Heart left ventricle (tissue), 13 donors: ENCODE results near the gene CCL1.

Source experiments
- POLR2A ChIP-seq, 2 donors: fragments of 450-650 bp; IDR thresholded peaks; one replicate each; pipeline ENCODE4 v1.6.1; 2017; ENCODE audit warnings: antibody characterized with exemption in 2 of 2, mild to moderate bottlenecking in 2 of 2, moderate library complexity in 2 of 2
- TF ChIP-seq, protein P1 (sequence below), 12 donors: fragments of 200-600 bp; sonication (generic) in 4 of 12; IDR thresholded peaks; one replicate each; pipeline versions ENCODE4 v1.5.0 to v1.8.0; 2018 to 2022; ENCODE audit warnings: antibody characterized with exemption in 12 of 12, mild to moderate bottlenecking in 5 of 12
- donor health status: ischemic (EF 13 %, LVEDD 7.1; RV severe dilation, severe dysfunction).
- donor health status: DM: no; HTN: yes; CAD: no.
- donor health status: DM: no; HTN: no; CAD: no.
- donor health status: ischemic (EF 25% LVEDD 6.9; RV normal size, moderate dysfunction).
- donor health status: ischemic (EF 25% LVEDD 5.7; RV mildly dilated, moderate dysfunction).
- donor health status: ischemic (EF 35%, LVEDD 5.7; RV mildly dilated, moderate dysfunction).
- donor health status: nonischemic (EF 11% LVEDD 7.7; RV severe dilation, severe dysfunction).
- donor health status: DM: yes; HTN: yes; CAD: no.
- donor health status: PGD.
- donor health status: ischemic (EF 29% LVEDD 5.4; RV normal size, mild dysfunction).
- donor health status: nonischemic (EF 23%, LVEDD 6.1; RV moderate dilation, normal function).

DNA sequence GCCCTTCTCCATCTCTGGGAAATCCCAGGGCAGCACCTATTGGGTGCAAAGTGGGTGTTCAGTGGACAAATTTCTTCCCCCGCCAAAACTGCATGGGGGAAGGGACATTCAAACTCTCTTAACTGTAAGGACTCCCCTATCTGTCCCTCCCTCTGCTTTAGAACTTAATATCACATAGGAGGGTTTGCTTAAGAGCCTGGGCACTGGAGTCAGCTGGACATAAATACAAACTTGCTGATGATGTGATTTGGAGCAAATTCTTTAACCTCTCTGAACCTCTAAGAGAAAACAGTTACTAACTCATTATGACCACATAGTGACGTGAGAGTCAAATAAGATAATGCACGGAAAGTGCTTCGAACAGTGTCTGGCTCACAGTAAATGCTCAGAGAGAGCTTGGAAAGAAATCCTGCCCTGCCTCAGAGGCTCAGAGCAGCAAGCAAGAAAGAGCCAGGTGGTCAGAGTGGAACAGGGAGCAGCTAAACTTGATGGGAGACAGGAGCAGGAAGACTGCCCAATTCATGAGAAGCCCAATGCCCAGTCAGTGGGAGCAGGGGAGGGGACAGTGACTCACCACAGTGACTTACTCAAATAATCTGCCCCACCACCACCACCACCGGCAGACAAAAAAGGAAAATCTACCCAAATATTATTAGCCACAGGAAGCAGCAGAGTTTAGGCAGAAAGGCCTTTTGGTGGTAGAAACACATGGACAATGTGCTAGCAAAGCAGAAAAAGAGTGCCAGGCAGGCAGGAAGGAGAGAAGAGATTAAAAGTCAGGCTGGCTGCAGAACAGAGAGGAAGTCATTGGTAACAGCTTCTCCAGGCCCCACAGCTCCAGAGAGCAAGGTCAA, 23.9 kb upstream of the CCL1 start:
- TF ChIP-seq, protein P1, sequence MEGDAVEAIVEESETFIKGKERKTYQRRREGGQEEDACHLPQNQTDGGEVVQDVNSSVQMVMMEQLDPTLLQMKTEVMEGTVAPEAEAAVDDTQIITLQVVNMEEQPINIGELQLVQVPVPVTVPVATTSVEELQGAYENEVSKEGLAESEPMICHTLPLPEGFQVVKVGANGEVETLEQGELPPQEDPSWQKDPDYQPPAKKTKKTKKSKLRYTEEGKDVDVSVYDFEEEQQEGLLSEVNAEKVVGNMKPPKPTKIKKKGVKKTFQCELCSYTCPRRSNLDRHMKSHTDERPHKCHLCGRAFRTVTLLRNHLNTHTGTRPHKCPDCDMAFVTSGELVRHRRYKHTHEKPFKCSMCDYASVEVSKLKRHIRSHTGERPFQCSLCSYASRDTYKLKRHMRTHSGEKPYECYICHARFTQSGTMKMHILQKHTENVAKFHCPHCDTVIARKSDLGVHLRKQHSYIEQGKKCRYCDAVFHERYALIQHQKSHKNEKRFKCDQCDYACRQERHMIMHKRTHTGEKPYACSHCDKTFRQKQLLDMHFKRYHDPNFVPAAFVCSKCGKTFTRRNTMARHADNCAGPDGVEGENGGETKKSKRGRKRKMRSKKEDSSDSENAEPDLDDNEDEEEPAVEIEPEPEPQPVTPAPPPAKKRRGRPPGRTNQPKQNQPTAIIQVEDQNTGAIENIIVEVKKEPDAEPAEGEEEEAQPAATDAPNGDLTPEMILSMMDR (IDR thresholded peaks at IDR 0.05), result no peak
- TF ChIP-seq POLR2A (IDR thresholded peaks at IDR 0.05), result no peak
